ENCODE measurements around the gene ATMIN. TPM values are rescaled to one million over a fixed set of nuclear protein-coding genes. Genes with fewer than 3 reads are reported as not detected.

Gene ATMIN
- total RNA-seq, 1 experiment from 2014 or later, result 54.5 TPM

- Histone ChIP-seq H3K9me3 (no peaks in the 10 kb centered on the region), H3K36me3 (ENCODE audit: control insufficient read depth, insufficient read depth, low read length) (no peaks in the 10 kb centered on the region), H3K4me3 (ENCODE audit: low read depth, low read length) (no peak overlapping the region), H3K4me1 (peaks cover 50% of the 10 kb centered on the region), H3K27me3 (replicated peaks; ENCODE audit: control insufficient read depth, insufficient read depth, low read length) (no peaks in the 10 kb centered on the region)
- Mint-ChIP-seq H3K27ac (ENCODE audit: unreplicated experiment) (peak overlapping the region; percentile 80), H3K9me3 (ENCODE audit: unreplicated experiment) (no peaks in the 10 kb centered on the region), H3K4me1 (ENCODE audit: low read depth, unreplicated experiment) (peaks cover 59% of the 10 kb centered on the region), H3K36me3 (ENCODE audit: insufficient read depth, unreplicated experiment) (peaks cover 26% of the 10 kb centered on the region), H3K27me3 (ENCODE audit: insufficient read depth, unreplicated experiment) (no peaks in the 10 kb centered on the region), H3K4me3 (ENCODE audit: unreplicated experiment) (peak overlapping the region; percentile 44)
- no TSS peak for BruUV-seq (replicated peaks)
- TF ChIP-seq CTCF (IDR thresholded peaks at IDR 0.05; ENCODE audit: insufficient read depth in 1 of 2, low read depth in 1 of 2, low read length in 1 of 2, severe bottlenecking in 1 of 2, unreplicated experiment in 1 of 2), result no peak
- DNase-seq, result no peak
- ChIA-PET POLR2A (interaction anchor here (0.6 to 2.0 kb wide), 2 partner anchors 9 to 602 kb away, joined by 4 to 10 read pairs; partner anchors contain the start of genes CENPN and CMC2), CTCF (interaction anchor here (1.0 to 1.8 kb wide), 4 partner anchors 9 to 49 kb away, joined by 3 to 9 read pairs (median 6); partner anchors contain the start of genes ATMIN, CENPN and CMC2)
- intact Hi-C loops (cut with micrococcal nuclease; ENCODE audit: unreplicated experiment), result loop anchor here (1.0 kb wide), 1 partner anchor 9 kb away; the partner anchor contains the start of gene CENPN
Observed at GRCh38 chr16:80997964-80998620, 37.5 kb upstream of the ATMIN start.

GRCh38 chr16:81000873-81001272 is 34.8 kb upstream of the ATMIN start:
- Histone ChIP-seq H3K27me3 (replicated peaks; ENCODE audit: control insufficient read depth, insufficient read depth, low read length) (no peaks in the 10 kb centered on the region), H3K9me3 (no peaks in the 10 kb centered on the region), H3K4me1 (peaks cover 42% of the 10 kb centered on the region), H3K36me3 (ENCODE audit: control insufficient read depth, insufficient read depth, low read length) (no peaks in the 10 kb centered on the region), H3K4me3 (ENCODE audit: low read depth, low read length) (no peak overlapping the region)
- H3K27me3 Mint-ChIP-seq (ENCODE audit: insufficient read depth, unreplicated experiment), result no peaks in the 10 kb centered on the region
- no peak for TF ChIP-seq CTCF (IDR thresholded peaks at IDR 0.05; ENCODE audit: insufficient read depth in 1 of 2, low read depth in 1 of 2, low read length in 1 of 2, severe bottlenecking in 1 of 2, unreplicated experiment in 1 of 2)
- intact Hi-C loops (cut with micrococcal nuclease; ENCODE audit: unreplicated experiment), result loop anchor here (10.0 kb wide), 1 partner anchor 734 kb away; no protein-coding TSS in a partner anchor
- BruUV-seq (replicated peaks), result no TSS peak
- H3K4me1 Mint-ChIP-seq (ENCODE audit: low read depth, unreplicated experiment), result peaks cover 53% of the 10 kb centered on the region
- no peak overlapping the region for H3K27ac Mint-ChIP-seq (ENCODE audit: unreplicated experiment)
- no peak for DNase-seq
- ChIA-PET POLR2A (no interaction called here), CTCF (no interaction called here)
- no peak overlapping the region for H3K4me3 Mint-ChIP-seq (ENCODE audit: unreplicated experiment)
- H3K9me3 Mint-ChIP-seq (ENCODE audit: unreplicated experiment), result no peaks in the 10 kb centered on the region
- peaks cover 20% of the 10 kb centered on the region for H3K36me3 Mint-ChIP-seq (ENCODE audit: insufficient read depth, unreplicated experiment)

GRCh38 chr16:81001330-81001729 is 34.3 kb upstream of the ATMIN start:
- no peaks in the 10 kb centered on the region for H3K9me3 ChIP-seq
- DNase-seq, result no peak
- H3K36me3 ChIP-seq (ENCODE audit: control insufficient read depth, insufficient read depth, low read length), result no peaks in the 10 kb centered on the region
- Mint-ChIP-seq H3K27me3 (ENCODE audit: insufficient read depth, unreplicated experiment) (no peaks in the 10 kb centered on the region), H3K36me3 (ENCODE audit: insufficient read depth, unreplicated experiment) (peaks cover 24% of the 10 kb centered on the region), H3K9me3 (ENCODE audit: unreplicated experiment) (no peaks in the 10 kb centered on the region), H3K4me1 (ENCODE audit: low read depth, unreplicated experiment) (peaks cover 53% of the 10 kb centered on the region), H3K4me3 (ENCODE audit: unreplicated experiment) (no peak overlapping the region), H3K27ac (ENCODE audit: unreplicated experiment) (no peak overlapping the region)
- no peak for TF ChIP-seq CTCF (IDR thresholded peaks at IDR 0.05; ENCODE audit: insufficient read depth in 1 of 2, low read depth in 1 of 2, low read length in 1 of 2, severe bottlenecking in 1 of 2, unreplicated experiment in 1 of 2)
- ChIA-PET CTCF (no interaction called here), POLR2A (no interaction called here)
- no TSS peak for BruUV-seq (replicated peaks)
- intact Hi-C loops (cut with micrococcal nuclease; ENCODE audit: unreplicated experiment), result loop anchor here (10.0 kb wide), 1 partner anchor 733 kb away; no protein-coding TSS in a partner anchor
- no peak overlapping the region for H3K4me3 ChIP-seq (ENCODE audit: low read depth, low read length)
- H3K27me3 ChIP-seq (replicated peaks; ENCODE audit: control insufficient read depth, insufficient read depth, low read length), result no peaks in the 10 kb centered on the region
- peaks cover 42% of the 10 kb centered on the region for H3K4me1 ChIP-seq

Measured in Caco-2 (cell line).